VCaP (cell line): ENCODE results near the gene CFAP251.

Experiments used
- H3K27ac ChIP-seq: fragments of 450-650 bp; 2 replicates; pipeline ENCODE4 v1.5.1; 2017
- CTCF ChIP-seq: fragments of 450-650 bp; conservative IDR thresholded peaks from 2 replicates; pipeline ENCODE4 v1.5.1; 2017; ENCODE audit warnings: mild to moderate bottlenecking, moderate library complexity

Gene CFAP251

GRCh38 chr12:121961195-121961879 is 42.9 kb downstream of the CFAP251 start:
- H3K27ac ChIP-seq: no peak overlapping the region
- no peak for TF ChIP-seq CTCF

GRCh38 chr12:121963341-121964018 is 45.1 kb downstream of the CFAP251 start:
- TF ChIP-seq CTCF: no peak
- no peak overlapping the region for H3K27ac ChIP-seq

- TF ChIP-seq CTCF: no peak
- H3K27ac ChIP-seq: peak overlapping the region; percentile 19
Measured at GRCh38 chr12:121964813-121965643, 46.6 kb downstream of the CFAP251 start.

GRCh38 chr12:121966959-121967358 is 48.6 kb downstream of the CFAP251 start:
- no peak overlapping the region for H3K27ac ChIP-seq
- TF ChIP-seq CTCF: no peak

- H3K27ac ChIP-seq: no peak overlapping the region
Measured at GRCh38 chr12:121968876-121969275, 50.5 kb downstream of the CFAP251 start.

GRCh38 chr12:121969726-121970125 is 51.3 kb downstream of the CFAP251 start:
- TF ChIP-seq CTCF: no peak

More at GRCh38 chr12:121968876-121969275, 50.5 kb downstream of the CFAP251 start:
- no peak for TF ChIP-seq CTCF

More at GRCh38 chr12:121969726-121970125, 51.3 kb downstream of the CFAP251 start:
- no peak overlapping the region for H3K27ac ChIP-seq
